Gastroesophageal sphincter (tissue), 3 donors: ENCODE data around the gene KCTD19.
A peak's percentile ranks its signal among the peaks of the same experiment; 100 is the strongest.

Experiments used
- POLR2A ChIP-seq, 2 donors: fragments of 450-650 bp; IDR thresholded peaks; one replicate each; pipeline ENCODE4 v1.6.1; 2017; ENCODE audit warnings: antibody characterized with exemption in 2 of 2, mild to moderate bottlenecking in 2 of 2, moderate library complexity in 1 of 2
- TF ChIP-seq, protein P1 (sequence below), 4 experiments: fragments of 200-600 bp in 2 of 4; fragments of 450-650 bp in 2 of 4; sonication (generic) in 1 of 4; IDR thresholded peaks; one replicate each; pipeline ENCODE4 v1.5.1; 2017 to 2019; ENCODE audit warnings: antibody characterized with exemption in 4 of 4, mild to moderate bottlenecking in 2 of 4, moderate library complexity in 2 of 4

DNA sequence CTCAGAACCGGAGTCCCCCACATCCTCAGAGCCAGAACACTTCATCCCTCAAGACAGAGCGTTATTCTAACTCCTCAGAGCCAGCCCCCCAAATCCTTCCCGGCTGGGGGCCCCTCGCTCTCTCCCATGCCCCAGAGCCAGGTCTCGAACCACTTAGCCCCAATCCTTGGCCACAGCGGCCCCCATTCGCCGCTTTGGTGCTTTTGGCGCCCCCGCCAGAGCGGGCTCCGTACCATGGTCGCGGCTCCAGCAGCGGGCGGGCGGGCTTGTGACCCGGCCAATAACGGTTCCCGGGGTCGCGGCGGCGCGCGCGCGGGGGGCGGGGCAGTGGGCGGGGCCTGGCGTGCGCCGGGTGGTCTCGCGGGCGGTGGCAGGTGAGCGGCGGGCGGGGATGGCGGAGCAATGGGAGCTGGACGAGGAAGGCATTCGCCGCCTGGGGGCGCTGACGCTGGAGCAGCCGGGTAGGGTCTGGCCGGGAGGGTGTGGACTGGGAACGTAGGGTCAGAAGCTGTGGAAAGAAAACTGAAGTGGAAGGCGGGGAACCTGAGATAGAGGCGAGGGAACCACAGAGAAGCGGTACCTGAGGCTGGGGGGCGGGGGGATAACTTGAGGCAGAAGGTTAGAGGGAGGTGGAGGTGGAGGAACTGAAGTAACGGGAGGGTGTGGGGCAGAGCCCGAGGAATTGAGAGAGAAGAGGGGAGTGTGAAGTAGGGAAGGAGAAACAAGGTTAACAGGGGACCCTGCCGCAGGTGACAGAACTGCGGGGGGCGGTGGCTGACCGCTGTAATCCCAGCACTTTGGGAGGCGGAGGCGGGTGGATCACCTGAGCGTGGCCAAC, at the start of gene KCTD19, which contains the start of gene LRRC36:
- TF ChIP-seq, protein P1, sequence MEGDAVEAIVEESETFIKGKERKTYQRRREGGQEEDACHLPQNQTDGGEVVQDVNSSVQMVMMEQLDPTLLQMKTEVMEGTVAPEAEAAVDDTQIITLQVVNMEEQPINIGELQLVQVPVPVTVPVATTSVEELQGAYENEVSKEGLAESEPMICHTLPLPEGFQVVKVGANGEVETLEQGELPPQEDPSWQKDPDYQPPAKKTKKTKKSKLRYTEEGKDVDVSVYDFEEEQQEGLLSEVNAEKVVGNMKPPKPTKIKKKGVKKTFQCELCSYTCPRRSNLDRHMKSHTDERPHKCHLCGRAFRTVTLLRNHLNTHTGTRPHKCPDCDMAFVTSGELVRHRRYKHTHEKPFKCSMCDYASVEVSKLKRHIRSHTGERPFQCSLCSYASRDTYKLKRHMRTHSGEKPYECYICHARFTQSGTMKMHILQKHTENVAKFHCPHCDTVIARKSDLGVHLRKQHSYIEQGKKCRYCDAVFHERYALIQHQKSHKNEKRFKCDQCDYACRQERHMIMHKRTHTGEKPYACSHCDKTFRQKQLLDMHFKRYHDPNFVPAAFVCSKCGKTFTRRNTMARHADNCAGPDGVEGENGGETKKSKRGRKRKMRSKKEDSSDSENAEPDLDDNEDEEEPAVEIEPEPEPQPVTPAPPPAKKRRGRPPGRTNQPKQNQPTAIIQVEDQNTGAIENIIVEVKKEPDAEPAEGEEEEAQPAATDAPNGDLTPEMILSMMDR (IDR thresholded peaks at IDR 0.05): peak; percentile 10 to 48 (median 40)
- TF ChIP-seq POLR2A (IDR thresholded peaks at IDR 0.05): no peak
